Stimulated activated naive CD8-positive, alpha-beta T cell treated with anti-CD3 and anti-CD28 coated beads, Interleukin-15, amount 100 ng/mL, for 72 hours (primary cell): ENCODE measurements around the gene ESRRG.

Experiments used
- ATAC-seq: fragments of 150-1000 bp; cut with Tn5 transposase; 2 replicates; pipeline ENCODE4 v1.10.0; 2021; ENCODE audit warnings: mild to moderate bottlenecking, moderate library complexity
- DNase-seq, 2 donors: peaks; one replicate each; pipeline ENCODE4 v3.0.0; 2021 to 2022
- H3K27ac Mint-ChIP-seq, 2 donors: one replicate each; pipeline ENCODE4 v1.8.0; 2022; ENCODE audit warnings: mild to moderate bottlenecking in 2 of 2, mixed read lengths in 2 of 2, moderate library complexity in 2 of 2
- H3K27me3 Mint-ChIP-seq: one replicate; pipeline ENCODE4 v1.8.0; 2022; ENCODE audit warnings: mixed read lengths
- H3K4me1 Mint-ChIP-seq: one replicate; pipeline ENCODE4 v1.8.0; 2022; ENCODE audit warnings: mild to moderate bottlenecking, mixed read lengths
- H3K4me3 Mint-ChIP-seq, 2 donors: one replicate each; pipeline ENCODE4 v1.8.0; 2022; ENCODE audit warnings: mild to moderate bottlenecking in 2 of 2, mixed read lengths in 2 of 2, moderate library complexity in 1 of 2
- H3K9me3 Mint-ChIP-seq, 2 donors: one replicate each; pipeline ENCODE4 v1.8.0; 2022; ENCODE audit warnings: mixed read lengths in 2 of 2

ESRRG gene

GRCh38 chr1:216576234-216576937 is 146.8 kb downstream of the ESRRG start:
- Mint-ChIP-seq H3K9me3 (peaks cover 7% of the 10 kb centered on the region in 2 donors), H3K27ac (no peak overlapping the region), H3K4me3 (no peak overlapping the region), H3K27me3 (no peaks in the 10 kb centered on the region), H3K4me1 (no peaks in the 10 kb centered on the region)
- no peak for ATAC-seq
- no peak for DNase-seq

DNA sequence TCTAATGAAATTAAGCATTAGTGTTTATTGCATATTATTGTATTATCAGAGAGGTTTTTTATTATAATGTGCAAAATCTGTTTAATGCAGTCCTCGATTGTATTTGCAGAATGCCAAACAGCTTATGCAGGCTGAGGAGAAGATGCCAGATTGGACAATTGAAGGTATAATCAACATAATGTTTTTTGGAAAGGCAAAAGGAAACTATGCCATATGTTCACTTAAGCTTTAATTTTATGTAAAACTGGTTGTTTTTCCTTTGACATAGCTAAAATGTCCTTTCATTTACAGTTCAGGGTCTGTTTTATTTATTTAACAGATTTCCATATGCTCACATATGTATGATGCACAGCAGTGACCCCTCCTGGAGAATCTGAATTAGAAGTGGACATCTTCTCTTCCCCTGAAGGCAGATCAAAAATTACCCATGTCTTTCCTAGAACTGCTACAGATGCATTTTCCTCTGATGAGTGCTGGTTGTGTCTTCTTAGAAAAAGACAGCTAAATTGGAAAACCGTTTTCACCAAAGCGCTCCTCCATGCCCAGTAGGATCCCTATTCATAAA is 156.5 kb downstream of the ESRRG start:
- H3K27ac Mint-ChIP-seq, result no peak overlapping the region
- DNase-seq, result no peak
- H3K4me1 Mint-ChIP-seq, result no peaks in the 10 kb centered on the region
- H3K27me3 Mint-ChIP-seq, result no peaks in the 10 kb centered on the region
- no peak overlapping the region for H3K4me3 Mint-ChIP-seq
- H3K9me3 Mint-ChIP-seq, result peaks cover 0 to 6% of the 10 kb centered on the region in 2 donors
- ATAC-seq, result no peak

- Mint-ChIP-seq H3K4me3 (no peak overlapping the region), H3K27me3 (no peaks in the 10 kb centered on the region), H3K9me3 (no peaks in the 10 kb centered on the region), H3K27ac (no peak overlapping the region), H3K4me1 (no peaks in the 10 kb centered on the region)
- no peak for DNase-seq
- no peak for ATAC-seq
Observed at GRCh38 chr1:216563087-216563486, 160.1 kb downstream of the ESRRG start.

DNA sequence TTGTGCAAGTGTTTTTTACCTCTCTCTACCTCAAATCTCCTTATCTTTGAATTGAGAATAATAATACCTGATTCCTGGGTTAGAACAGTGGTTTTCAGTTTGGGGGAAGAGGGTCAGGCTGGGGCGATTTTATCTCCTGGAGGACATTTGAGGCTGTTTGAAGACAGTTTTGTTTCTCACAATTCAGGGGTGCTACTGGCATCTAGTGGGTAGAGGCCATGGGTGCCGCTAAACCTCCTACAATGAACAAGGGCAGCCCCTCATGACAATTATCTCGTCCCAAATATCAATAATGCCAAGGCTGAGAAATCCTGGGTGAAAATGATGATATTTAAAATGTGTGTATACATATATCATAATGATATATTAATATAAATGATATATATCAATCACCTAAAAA is 160.8 kb downstream of the ESRRG start:
- no peak overlapping the region for H3K4me3 Mint-ChIP-seq
- DNase-seq (no peak), ATAC-seq (no peak)
- no peaks in the 10 kb centered on the region for H3K27me3 Mint-ChIP-seq
- H3K4me1 Mint-ChIP-seq, result no peaks in the 10 kb centered on the region
- H3K9me3 Mint-ChIP-seq, result no peaks in the 10 kb centered on the region
- no peak overlapping the region for H3K27ac Mint-ChIP-seq

DNA sequence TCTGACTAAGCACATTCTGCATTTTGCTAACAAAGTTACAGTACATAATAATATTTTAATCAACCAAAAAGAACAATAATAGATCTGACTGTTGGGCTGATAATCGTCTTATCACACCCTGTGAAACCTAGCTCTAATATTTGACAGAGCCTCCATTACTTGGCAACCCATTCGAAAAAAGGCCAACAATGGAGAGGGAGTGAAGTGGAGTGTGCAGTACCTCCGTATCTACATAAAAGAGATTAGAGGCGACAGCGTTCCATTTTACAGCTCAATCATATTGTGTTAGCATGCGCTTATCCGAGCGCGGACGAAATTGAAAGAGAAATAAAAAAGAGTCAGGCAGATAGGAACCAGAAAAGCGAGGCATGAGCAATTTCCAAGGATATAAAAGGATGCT is 162.7 kb downstream of the ESRRG start:
- ATAC-seq, result no peak
- Mint-ChIP-seq H3K27ac (no peak overlapping the region), H3K9me3 (no peaks in the 10 kb centered on the region), H3K27me3 (no peaks in the 10 kb centered on the region), H3K4me3 (no peak overlapping the region), H3K4me1 (no peaks in the 10 kb centered on the region)
- no peak for DNase-seq

DNA sequence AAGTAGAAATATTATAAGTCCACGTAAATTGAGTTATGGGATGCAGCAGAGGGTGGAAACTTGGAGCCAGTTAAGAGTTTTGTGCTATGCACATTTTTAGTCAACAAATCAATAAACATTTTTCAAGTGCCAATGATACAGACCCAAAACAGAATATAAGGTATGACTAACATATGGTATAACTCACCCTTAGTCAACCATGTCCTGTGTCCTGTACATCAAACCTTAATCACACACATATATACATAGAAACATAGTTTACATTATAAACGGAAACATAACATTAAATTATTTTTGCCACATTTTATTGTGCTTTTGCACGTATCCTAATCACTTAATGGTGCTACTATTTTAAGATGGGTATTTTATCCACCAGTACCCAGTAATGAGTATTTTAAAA is 163.9 kb downstream of the ESRRG start:
- Mint-ChIP-seq H3K4me1 (no peaks in the 10 kb centered on the region), H3K27me3 (no peaks in the 10 kb centered on the region), H3K27ac (no peak overlapping the region), H3K9me3 (peaks cover 0 to 5% of the 10 kb centered on the region in 2 donors), H3K4me3 (no peak overlapping the region)
- DNase-seq (no peak), ATAC-seq (no peak)

- DNase-seq (no peak), ATAC-seq (no peak)
- no peaks in the 10 kb centered on the region for H3K4me1 Mint-ChIP-seq
- no peak overlapping the region for H3K27ac Mint-ChIP-seq
- H3K4me3 Mint-ChIP-seq, result no peak overlapping the region
- H3K9me3 Mint-ChIP-seq, result peaks cover 0 to 5% of the 10 kb centered on the region in 2 donors
- no peaks in the 10 kb centered on the region for H3K27me3 Mint-ChIP-seq
Observed at GRCh38 chr1:216555653-216556052, 167.6 kb downstream of the ESRRG start.

- ATAC-seq, result no peak
- H3K9me3 Mint-ChIP-seq, result peaks cover 0 to 5% of the 10 kb centered on the region in 2 donors
- H3K27me3 Mint-ChIP-seq, result no peaks in the 10 kb centered on the region
- no peaks in the 10 kb centered on the region for H3K4me1 Mint-ChIP-seq
- no peak overlapping the region for H3K27ac Mint-ChIP-seq
- no peak overlapping the region for H3K4me3 Mint-ChIP-seq
- no peak for DNase-seq
Observed at GRCh38 chr1:216554934-216555333, 168.3 kb downstream of the ESRRG start.

- H3K27me3 Mint-ChIP-seq, result no peaks in the 10 kb centered on the region
- DNase-seq, result no peak
- no peak overlapping the region for H3K4me3 Mint-ChIP-seq
- H3K27ac Mint-ChIP-seq, result no peak overlapping the region
- no peak for ATAC-seq
- no peaks in the 10 kb centered on the region for H3K4me1 Mint-ChIP-seq
- peaks cover 0 to 5% of the 10 kb centered on the region in 2 donors for H3K9me3 Mint-ChIP-seq
Observed at GRCh38 chr1:216553766-216554165, 169.5 kb downstream of the ESRRG start.

DNA sequence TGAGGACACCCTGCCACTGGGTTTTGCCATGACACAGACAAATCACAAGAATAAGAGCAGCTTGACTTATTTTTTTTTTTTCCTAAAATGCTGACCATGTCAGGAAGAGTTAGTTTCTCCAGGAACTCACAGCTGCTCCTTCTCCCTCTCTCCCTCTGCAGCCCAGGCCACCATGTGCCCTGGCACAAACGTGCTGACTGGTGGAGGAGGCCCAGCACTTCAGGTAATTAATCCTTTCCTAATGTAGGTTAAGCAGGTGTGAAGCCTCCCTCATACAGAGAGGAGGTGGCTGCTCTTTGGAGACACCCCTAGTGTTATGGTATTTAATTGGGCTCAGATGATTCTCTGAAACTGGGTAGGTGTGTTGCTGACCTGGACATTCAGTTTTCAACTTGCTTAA is 170.2 kb downstream of the ESRRG start:
- H3K27ac Mint-ChIP-seq, result no peak overlapping the region
- DNase-seq (no peak), ATAC-seq (no peak)
- no peak overlapping the region for H3K4me3 Mint-ChIP-seq
- H3K4me1 Mint-ChIP-seq, result no peaks in the 10 kb centered on the region
- peaks cover 0 to 5% of the 10 kb centered on the region in 2 donors for H3K9me3 Mint-ChIP-seq
- H3K27me3 Mint-ChIP-seq, result no peaks in the 10 kb centered on the region

GRCh38 chr1:216549796-216550195 is 173.4 kb downstream of the ESRRG start:
- Mint-ChIP-seq H3K9me3 (peaks cover 0 to 2% of the 10 kb centered on the region in 2 donors), H3K27ac (no peak overlapping the region), H3K4me1 (no peaks in the 10 kb centered on the region), H3K4me3 (no peak overlapping the region), H3K27me3 (no peaks in the 10 kb centered on the region)
- ATAC-seq (no peak), DNase-seq (no peak)

GRCh38 chr1:216542741-216543140 is 180.5 kb downstream of the ESRRG start:
- Mint-ChIP-seq H3K9me3 (no peaks in the 10 kb centered on the region), H3K27me3 (no peaks in the 10 kb centered on the region), H3K4me1 (no peaks in the 10 kb centered on the region), H3K27ac (no peak overlapping the region), H3K4me3 (no peak overlapping the region)
- no peak for DNase-seq
- ATAC-seq, result no peak

DNA sequence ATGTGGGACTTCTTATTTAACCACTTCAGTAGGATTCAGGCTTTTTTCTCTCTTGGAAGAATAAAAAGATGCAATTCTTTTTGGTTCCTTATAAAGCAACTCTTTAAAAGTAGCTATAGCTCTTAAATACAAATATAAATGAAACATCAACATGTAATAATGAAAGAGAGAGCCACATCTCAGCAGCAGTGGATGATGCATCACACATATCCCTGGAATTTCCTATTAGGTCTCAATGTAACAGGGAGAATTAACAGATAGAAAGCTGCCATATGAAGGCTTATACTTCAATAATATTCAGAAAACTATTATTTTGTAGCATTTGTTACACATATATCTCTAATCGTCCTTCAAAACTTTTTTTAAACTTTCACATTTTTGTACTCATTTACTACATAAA is 181.0 kb downstream of the ESRRG start:
- Mint-ChIP-seq H3K4me1 (no peaks in the 10 kb centered on the region), H3K27ac (no peak overlapping the region), H3K9me3 (no peaks in the 10 kb centered on the region), H3K4me3 (no peak overlapping the region), H3K27me3 (no peaks in the 10 kb centered on the region)
- DNase-seq, result no peak
- ATAC-seq, result no peak

DNA sequence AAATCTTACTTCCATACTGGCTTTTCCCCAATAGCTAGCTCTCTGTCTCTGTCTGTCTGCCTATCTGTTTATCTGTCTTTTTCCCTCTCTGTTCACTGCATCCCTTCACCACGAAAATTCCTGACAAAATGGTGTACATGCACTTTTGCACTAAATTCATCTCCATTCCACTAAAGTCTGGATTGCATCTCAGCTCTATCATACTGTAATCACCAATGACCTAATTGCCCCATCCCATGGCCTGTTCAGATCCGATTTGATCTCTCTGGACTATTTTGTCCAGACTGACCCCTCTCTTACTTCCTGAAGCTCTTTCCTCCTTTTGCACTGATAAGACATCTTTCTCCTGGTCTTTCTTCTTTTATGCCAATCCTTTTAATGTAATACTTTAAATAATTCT is 187.5 kb downstream of the ESRRG start:
- H3K27ac Mint-ChIP-seq, result no peak overlapping the region
- H3K4me3 Mint-ChIP-seq, result no peak overlapping the region
- peaks cover 0 to 10% of the 10 kb centered on the region in 2 donors for H3K9me3 Mint-ChIP-seq
- no peaks in the 10 kb centered on the region for H3K27me3 Mint-ChIP-seq
- ATAC-seq (no peak), DNase-seq (no peak)
- no peaks in the 10 kb centered on the region for H3K4me1 Mint-ChIP-seq

DNA sequence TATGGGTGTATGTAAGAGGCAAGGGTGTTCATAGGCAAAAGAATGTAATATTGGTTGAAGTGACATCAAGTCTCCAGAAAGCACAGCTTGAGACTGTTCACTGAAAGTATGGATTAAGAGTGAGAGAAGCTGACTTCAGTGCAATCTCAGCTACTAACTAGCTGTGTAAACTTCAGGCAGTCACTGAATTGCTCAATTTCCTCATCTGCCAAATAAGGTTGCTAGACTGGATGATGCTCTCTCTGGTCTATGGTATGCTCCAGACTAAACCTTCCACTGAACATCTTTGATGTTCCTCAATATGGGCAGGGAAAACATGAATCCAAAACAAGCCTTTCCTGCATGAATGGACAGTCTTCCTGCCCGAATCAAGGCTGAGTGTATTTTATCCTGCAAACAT is 188.2 kb downstream of the ESRRG start:
- H3K27me3 Mint-ChIP-seq, result no peaks in the 10 kb centered on the region
- peaks cover 0 to 10% of the 10 kb centered on the region in 2 donors for H3K9me3 Mint-ChIP-seq
- DNase-seq (no peak), ATAC-seq (no peak)
- no peak overlapping the region for H3K27ac Mint-ChIP-seq
- no peak overlapping the region for H3K4me3 Mint-ChIP-seq
- no peaks in the 10 kb centered on the region for H3K4me1 Mint-ChIP-seq

DNA sequence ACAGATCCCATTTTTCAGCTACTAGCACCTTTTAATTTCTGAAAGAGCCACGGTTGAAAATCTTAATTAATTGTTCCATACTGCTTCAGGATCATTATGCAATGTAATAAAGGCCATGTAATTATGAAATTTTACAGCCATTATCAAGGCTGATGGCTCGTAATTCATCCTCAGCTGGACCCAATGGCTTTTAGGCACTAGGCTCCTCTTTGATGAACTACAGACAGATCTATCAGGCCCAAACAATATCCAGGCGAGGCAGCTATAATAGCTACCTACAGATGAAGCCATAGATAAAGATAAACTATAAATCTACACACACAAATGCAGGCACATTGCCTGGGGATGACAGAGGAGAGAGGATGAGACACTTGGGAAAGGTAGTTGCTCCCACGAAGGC is 189.5 kb downstream of the ESRRG start:
- Mint-ChIP-seq H3K27ac (no peak overlapping the region), H3K4me1 (no peaks in the 10 kb centered on the region), H3K9me3 (peaks cover 0 to 10% of the 10 kb centered on the region in 2 donors), H3K4me3 (no peak overlapping the region), H3K27me3 (no peaks in the 10 kb centered on the region)
- no peak for ATAC-seq
- DNase-seq, result no peak

- Mint-ChIP-seq H3K9me3 (peaks cover 0 to 15% of the 10 kb centered on the region in 2 donors), H3K27me3 (no peaks in the 10 kb centered on the region)
Observed at GRCh38 chr1:216532251-216532798, 190.9 kb downstream of the ESRRG start.

More at GRCh38 chr1:216532251-216532798, 190.9 kb downstream of the ESRRG start:
- H3K27ac Mint-ChIP-seq, result no peak overlapping the region
- DNase-seq (no peak), ATAC-seq (no peak)
- no peaks in the 10 kb centered on the region for H3K4me1 Mint-ChIP-seq
- H3K4me3 Mint-ChIP-seq, result no peak overlapping the region
